GM18868 (cell line): ENCODE results near the gene ZNF107.
"Not testable (repeated sequence)": the region's sequence is repeated elsewhere in the genome, so short reads cannot be mapped to it uniquely, and the experiment has no call there.

Experiments
- ATAC-seq: cut with Tn5 transposase; IDR thresholded peaks from one replicate; pipeline ENCODE4 v1.9.1; 2021; ENCODE audit warnings: mild to moderate bottlenecking, moderate library complexity; ENCODE audit not compliant: unreplicated experiment

Gene ZNF107

DNA sequence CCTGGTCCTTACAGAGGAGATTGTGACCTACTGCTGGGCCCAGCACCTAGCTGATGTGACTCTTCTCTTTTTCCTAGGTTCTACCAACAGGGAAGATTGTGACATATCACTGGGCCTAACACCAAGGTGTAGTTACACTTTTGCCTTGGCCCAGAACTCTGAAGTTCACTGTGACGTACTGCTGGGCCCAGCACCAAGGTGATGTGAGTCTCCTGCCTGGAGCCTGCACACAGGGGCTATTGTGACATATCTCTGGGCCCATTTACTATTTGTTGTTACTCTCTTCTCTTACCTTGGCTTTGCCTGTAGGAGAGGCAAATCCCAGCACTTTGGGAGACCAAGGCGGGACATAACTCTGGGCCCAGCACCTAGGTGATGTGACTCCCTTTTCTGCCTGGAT lies 23.1 kb upstream of the ZNF107 start:
- no peak for ATAC-seq

DNA sequence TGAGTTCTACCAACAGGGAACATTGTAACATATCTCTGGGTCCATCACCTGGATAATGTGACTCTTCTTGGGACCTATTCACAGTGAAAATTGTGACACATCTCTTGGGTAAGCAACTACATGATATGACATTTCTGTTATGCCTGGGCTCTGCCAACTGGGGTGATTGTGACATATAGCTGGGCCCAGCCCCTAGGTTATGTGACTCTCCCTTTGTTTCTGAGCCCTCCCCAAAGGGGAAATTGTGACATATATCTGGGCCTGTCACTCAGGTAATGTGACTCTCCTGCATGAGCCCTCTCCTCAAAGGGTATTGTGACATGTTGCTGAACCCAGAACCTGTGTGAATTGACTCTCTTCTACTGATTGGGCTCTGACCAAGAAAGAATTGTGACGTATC lies 22.4 kb upstream of the ZNF107 start:
- ATAC-seq, result no peak

DNA sequence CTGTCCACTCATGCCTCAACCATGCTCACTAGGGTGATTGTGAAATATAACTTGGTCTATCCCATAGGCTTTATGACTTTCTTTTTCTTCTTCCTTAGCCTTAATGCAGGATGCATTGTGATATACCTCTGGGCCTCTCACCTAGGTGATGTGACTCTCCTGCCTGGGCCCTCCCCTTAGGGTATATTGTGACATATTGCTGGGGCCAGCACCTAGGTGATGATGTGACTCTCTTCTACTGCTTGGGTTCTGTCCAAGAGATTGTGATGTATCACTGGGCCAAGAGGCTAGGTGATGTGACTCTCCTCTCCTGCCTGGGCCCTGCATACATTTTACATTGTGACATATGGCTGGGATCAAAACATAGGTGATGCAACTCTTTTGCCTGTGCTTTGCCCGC lies 14.7 kb upstream of the ZNF107 start:
- ATAC-seq, result no peak

DNA sequence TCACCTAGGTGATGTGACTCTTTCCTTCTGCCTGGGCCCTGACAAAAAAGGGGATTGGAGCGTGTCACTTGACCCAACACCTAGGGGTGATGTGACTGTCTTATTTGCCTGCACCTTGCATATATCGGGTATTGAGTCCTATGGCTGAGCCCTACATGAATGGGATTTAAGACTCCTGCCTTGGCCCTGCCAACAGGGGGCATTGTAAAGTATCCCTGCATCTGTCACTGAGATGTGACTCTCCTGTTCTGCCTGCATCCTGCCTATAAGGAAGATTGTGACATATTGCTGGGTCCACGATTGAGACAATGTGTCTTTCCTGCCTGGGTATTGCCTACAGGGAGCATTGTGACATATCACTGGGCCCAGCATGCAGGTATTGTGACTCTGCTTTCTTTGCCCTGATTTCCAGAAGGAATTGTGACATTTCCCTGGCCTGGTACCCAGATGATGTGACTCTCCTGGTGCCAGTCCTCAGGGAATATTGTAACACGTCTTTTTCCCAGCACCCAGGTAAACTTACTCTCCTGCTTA lies 14.2 kb upstream of the ZNF107 start:
- ATAC-seq, result no peak

DNA sequence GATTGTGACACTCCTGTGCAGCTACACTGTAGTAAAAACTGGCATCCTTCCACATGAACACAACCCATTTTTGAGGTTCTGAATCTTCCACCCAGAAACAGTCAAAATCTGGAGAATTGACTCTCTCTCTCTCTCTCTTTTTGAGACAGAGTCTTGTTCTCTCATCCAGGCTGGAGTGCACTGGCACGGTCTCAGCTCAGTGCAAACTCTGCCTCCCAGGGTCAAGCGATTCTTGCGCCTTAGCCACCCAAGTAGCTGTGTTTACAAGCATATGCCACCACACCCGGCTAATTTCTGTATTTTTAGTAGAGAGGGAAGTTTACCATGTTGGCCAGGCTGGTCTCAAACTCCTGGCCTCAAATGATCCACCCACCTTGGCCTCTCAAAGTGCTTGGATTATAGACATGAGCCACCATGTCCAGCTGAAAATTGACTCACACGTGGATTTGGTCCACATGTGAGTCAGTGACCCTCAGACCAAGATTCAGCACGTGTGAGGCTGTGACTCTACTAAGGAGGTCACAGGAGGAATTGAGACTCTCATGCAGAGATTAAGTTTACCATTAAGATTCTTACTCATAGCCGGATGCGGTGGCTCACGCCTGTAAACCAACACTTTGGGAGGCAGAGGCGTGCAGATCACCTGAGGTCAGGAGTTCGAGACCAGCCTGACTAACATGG lies 12.1 kb upstream of the ZNF107 start:
- ATAC-seq, result no peak

DNA sequence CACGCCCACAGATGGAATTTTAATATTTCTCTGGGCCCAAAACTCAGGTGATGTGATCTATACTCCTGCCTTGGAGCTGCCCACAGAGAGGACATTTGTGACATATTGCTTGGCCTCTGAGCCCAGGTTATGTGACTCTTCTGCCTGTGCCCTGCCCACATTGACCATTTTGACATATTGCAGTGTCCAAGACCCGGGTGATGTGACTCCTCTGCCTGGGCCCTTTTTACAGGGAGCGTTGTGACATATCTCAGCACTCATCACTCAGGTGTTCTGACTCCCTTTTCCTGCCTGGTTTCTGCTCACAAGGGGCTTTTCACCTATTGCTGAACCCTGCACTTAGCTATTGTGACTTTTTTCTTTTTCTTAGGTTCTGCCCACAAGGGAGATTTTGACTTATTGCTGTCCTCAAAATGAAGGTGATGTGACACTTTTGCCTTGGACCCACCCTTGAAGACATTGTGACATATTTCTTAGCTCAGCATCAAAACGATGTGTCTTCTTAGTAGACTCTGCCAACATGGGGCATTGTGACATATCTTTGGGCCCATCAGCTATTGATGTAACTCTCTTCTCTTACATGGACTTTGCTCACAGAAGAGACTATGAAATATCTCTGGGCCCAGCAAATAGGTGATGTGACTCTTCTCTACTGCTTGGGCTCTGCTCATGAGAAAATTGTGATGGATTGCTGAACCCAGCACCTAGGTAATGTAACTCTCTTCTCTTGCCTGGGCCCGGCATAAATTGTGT lies 11.0 kb upstream of the ZNF107 start:
- ATAC-seq, result no peak

DNA sequence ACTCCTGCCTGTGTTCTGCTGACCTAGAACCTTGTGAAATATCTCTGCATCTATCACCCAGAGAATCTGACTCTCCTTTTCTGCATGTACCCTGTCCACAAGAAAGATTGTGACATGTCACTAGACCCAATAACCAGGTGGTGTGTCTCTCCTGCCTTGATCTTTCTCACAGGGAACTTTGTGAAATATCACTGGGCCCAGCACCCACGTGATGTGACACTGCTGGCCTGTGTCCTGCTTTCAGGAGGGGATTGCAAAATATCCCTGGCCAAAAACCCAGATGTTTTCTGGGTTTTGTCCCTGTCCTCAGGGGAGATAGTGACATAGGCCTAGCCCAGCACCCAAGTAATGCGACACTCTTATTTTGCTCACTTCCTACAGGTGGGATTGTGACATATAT lies 10.1 kb upstream of the ZNF107 start:
- ATAC-seq, result no peak

DNA sequence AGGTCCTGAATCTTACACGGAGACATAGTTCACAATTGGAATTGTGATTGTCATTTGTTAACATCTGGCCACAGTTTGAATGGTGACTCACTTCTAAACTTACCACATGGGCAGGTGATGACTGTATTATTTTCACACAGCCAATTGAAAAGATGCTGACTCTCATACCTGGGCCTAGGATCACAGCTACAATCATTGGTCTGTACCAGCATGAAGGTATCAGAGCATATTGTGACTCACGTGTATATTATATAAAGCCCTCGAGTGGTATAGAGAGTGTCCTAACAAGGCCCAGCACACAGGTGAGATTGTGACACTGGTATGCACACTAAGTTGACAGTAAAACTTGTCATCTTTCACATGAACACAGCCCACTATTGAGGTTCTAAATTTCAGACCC lies 9.4 kb upstream of the ZNF107 start:
- ATAC-seq, result no peak

DNA sequence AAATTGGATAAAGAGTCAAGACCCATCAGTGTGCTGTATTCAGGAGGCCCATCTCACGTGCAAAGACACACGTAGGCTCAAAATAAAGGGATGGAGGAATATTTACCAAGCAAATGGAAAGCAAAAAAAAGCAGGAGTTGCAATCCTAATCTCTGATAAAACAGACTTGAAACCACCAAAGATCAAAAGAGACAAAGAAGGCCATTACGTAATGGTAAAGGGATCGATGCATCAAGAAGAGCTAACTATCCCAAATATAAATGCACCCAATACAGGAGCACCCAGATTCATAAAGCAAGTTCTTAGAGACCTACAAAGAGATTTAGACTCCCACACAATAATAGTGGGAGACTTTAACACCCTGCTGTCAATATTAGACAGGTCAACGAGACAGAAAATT lies 3.8 kb upstream of the ZNF107 start:
- ATAC-seq, result not testable (repeated sequence)

DNA sequence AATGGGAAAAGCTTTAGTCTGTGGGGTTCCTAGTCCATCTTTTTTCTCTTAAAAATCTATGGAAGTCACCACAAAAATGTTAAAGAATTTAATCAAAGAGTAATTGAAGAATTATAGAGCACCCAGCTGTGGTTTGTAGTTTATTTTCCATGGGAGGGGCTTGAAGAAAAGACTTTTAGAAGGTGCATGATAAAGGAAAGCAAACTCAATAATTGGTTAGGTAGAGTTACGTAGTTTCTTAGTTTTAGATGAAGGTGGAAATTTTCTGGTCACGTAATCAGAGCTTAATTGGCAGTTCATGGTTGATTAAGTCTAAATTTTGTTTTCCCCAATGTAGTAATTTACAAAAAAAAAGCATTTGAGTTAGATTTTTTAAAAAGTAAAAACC lies 724 bp downstream of the ZNF107 start:
- ATAC-seq, result no peak

DNA sequence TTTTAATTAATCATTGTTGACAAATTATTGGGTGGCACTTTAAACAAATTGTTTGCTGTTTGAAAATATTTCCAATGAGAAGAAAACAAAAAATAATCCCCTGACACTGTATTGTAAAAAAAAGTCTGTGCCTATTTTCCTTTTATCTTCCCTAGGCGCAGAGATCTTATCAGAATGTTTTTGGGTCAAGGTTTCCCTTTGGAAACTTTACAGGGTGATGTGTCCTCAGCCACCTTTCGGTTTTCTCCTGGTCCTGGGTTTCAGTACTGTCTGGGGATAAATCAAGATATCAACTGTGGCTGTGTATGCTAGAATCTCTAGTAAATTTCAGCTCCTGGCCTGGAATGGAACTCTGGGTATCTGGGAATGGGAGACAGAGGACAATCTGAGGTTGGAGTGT lies 1.4 kb downstream of the ZNF107 start:
- ATAC-seq, result no peak

DNA sequence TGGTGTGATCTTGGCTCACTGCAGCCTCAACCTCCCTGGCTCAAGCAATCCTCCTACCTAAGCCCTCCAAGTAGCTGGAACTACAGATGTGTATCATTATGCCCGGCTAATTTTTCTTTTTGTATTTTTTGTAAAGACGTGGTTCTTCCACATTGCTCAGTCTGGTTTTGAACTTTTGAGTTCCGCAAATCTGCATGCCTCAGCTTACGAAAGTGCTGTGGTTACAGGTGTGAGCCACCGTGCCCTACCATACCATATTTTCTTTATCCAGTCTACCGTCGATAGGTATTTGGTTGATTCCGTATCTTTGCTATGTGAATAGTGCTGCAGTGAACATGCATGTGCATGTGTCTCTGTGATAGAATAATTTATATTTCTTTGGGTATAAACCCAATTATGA lies 6.5 kb downstream of the ZNF107 start:
- no peak for ATAC-seq

DNA sequence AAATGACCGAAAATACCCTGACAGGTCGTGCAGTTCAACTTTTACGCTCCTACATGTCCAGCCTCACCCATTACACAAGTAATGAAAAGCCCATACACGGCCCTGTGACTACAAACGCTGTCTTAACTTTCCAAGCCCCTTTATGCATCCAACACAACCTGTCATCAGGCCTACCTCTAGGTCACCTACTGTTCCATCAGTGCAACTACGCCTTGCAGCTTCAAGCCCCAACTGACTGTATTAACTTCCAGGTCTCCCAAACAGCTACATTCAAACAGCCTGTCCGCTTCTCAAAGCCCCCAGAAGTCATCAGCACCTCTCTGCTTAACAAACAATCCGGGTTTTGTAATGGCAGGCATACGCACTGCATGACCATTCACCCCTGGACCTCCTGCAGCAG lies 19.2 kb downstream of the ZNF107 start:
- ATAC-seq, result no peak

DNA sequence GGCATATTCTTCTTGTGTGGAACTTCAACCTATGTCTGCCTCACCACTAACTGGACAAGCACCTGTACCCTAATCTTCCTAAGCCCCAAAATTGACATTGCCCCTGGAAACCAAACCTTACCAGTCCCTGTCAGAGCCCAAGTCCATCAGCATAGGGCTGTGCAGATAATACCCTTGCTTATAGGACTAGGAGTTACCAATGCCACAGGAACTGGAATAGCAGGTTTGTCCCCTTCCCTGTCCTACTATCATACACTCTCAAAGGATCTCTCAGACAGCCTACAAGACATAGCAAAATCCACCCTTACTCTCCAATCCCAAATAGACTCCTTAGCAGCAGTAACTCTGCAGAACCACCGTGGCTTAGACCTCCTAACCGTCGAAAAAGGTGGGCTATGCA lies 19.8 kb downstream of the ZNF107 start:
- no peak for ATAC-seq

DNA sequence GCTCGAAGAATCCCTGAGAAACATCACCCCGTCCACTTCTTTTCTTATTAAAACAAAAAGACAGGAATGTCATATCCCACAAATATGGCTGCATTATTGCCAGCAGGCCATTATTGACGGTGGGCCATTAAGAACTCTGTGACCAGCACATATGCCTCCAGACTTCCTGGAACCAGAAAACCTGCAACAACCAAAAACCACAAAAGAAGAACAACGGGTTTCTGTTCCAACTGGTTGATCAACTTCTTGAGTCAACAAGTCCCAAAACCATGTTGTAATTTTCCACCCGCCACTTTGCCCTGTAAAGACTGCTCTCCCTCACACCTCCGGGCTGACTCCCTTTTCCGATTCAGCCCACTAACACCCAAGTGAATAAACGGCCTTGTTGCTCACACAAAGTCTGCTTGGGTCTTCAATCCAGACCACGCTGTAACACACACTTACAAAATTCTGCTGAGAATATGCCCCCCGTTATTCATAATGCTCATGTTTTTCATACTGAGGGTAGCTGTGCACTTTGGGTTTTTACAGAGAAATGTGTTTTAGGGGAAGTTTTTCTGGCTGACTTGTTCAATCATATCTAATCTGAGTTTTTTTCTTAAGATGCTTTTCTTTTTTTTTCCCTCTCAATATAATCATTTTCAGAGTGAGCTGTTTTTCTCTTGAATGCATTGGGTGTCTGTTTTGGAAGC lies 20.7 kb downstream of the ZNF107 start:
- ATAC-seq, result peak; percentile 76

DNA sequence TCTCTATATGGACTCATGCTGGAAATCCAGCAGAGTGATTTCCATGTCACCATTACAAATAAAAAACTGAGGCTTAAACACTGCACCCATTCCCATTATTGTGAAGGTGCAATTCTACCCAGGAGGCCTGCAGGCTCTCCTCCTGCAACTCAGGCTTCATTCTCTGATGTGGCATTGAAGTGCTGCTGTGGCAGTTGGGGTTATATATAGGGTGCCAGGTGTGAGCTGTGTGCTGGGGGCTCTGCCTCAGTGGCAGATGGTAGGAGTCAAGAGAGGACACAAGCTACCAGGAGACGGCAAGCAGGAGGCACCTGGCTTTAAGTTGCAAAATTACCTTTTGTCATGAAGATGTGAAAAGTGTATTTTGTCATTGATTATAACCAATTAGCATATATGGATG lies 21.3 kb downstream of the ZNF107 start:
- ATAC-seq, result no peak

DNA sequence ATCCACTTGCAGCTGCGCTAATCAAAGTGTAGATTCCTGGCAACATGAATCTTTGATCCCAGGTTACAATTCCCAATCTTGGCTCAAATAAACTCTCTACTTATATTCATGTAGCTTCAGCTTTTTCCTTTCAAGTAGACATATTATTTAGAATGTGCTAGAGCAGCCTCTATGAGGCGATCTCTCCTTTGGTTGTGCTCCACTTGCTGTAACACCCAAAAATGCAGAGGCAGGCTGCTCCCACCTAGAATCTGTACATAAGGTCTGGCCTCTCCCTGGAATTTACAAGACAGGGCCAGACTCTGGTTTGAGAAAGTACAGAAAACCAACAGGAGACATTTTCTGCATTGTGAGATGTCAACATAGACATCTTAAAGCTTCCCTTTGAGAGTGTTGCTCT lies 23.1 kb downstream of the ZNF107 start:
- no peak for ATAC-seq

DNA sequence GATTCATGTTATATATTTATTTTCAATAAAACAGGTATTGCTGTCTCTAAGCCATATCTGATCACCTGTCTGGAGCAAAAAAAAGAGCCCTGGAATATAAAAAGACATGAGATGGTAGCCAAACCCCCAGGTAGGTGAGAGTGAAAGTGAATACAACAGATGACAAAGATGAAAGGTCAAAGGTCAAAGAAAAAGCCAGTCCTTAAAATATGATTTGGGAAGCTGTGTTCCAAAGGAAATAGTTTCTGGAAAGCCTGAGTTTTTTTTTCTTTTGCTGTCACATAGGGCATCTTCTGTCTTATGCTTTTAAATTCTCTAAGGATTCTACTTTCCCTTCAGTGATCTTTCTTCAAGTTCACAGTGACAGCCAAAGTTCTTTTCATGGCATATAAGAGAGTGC lies 25.9 kb downstream of the ZNF107 start:
- ATAC-seq, result no peak

DNA sequence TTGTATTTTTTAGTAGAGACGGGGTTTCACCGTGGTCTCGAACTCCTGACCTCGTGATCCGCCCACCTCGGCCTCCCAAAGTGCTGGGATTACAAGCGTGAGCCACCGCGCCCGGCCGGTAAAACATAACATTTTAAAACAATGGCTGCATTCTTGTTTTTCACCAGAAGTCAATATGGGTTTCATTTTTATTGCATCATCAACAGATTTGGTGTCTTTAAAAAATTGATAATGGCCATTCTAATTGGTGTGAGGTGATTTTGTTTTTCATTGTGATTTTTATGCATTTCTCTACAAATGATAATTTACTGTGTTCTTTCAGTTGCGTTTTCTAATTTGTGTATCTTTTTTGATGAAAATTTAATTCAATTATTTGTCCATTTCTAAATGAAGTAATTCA lies 31.9 kb downstream of the ZNF107 start:
- not testable (repeated sequence) for ATAC-seq

DNA sequence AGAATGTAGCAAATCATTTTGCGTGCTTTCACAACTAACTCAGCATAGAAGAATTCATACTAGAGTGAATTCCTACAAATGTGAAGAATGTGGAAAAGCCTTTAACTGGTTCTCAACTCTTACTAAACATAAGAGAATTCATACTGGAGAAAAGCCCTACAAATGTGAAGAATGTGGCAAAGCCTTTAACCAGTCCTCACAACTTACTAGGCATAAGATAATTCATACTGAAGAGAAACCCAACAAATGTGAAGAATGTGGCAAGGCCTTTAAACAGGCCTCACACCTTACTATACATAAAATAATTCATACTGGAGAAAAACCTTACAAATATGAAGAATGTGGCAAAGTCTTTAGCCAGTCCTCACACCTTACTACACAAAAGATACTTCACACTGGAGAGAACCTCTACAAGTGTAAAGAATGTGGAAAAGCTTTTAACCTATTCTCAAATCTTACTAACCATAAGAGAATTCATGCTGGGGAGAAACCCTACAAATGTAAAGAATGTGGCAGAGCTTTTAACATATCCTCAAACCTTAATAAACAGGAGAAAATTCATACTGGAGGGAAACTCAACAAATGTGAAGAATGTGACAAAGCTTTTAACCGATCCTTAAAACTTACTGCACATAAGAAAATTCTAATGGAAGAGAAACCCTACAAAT lies 40.8 kb downstream of the ZNF107 start:
- ATAC-seq, result no peak

DNA sequence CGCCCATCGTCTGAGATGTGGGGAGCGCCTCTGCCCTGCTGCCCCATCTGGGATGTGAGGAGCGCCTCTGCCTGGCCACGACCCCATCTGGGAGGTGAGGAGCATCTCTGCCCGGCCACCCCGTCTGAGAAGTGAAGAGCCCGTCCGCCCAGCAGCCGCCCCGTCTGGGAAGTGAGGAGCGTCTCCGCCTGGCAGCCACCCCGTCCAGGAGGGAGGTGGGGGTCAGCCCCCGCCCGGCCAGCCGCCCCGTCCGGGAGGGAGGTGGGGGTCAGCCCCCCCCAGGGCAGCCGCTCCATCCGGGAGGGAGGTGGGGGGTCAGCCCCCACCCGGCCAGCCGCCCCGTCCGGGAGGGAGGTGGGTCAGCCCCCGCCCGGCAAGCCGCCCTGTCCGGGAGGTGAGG lies 52.0 kb downstream of the ZNF107 start:
- ATAC-seq, result not testable (repeated sequence)
